TTC549 (cell line): ENCODE measurements around the gene PRSS21.

ENCODE experiments used
- FAIRE-seq: peaks from 2 replicates; lab custom pipeline; 2012; peaks lifted over from hg19 to GRCh38; lab: Jason Lieb, UNC

PRSS21 gene

GRCh38 chr16:2806286-2806685 is 10.8 kb upstream of the PRSS21 start:
- no peak for FAIRE-seq

- FAIRE-seq = no peak
Measured at GRCh38 chr16:2808181-2808580, 8.9 kb upstream of the PRSS21 start.

GRCh38 chr16:2809149-2809760 is 7.8 kb upstream of the PRSS21 start:
- FAIRE-seq = no peak

- no peak for FAIRE-seq
Measured at GRCh38 chr16:2810651-2811050, 6.4 kb upstream of the PRSS21 start.

GRCh38 chr16:2811703-2812471 is 5.2 kb upstream of the PRSS21 start:
- FAIRE-seq = no peak

- no peak for FAIRE-seq
Measured at GRCh38 chr16:2813771-2814221, 3.2 kb upstream of the PRSS21 start.

GRCh38 chr16:2814551-2815298 is 2.3 kb upstream of the PRSS21 start:
- no peak for FAIRE-seq

GRCh38 chr16:2815299-2815771 is 1.7 kb upstream of the PRSS21 start:
- no peak for FAIRE-seq

GRCh38 chr16:2817340-2818271 is 569 bp downstream of the PRSS21 start:
- no peak for FAIRE-seq

GRCh38 chr16:2818272-2818876 is 1.3 kb downstream of the PRSS21 start:
- no peak for FAIRE-seq

GRCh38 chr16:2819179-2819938 is 2.3 kb downstream of the PRSS21 start:
- no peak for FAIRE-seq

- no peak for FAIRE-seq
Measured at GRCh38 chr16:2819939-2820835, 3.1 kb downstream of the PRSS21 start.

- FAIRE-seq = no peak
Measured at GRCh38 chr16:2820836-2821486, 3.9 kb downstream of the PRSS21 start.

- FAIRE-seq = no peak
Measured at GRCh38 chr16:2821487-2822157, 4.6 kb downstream of the PRSS21 start.

- FAIRE-seq = no peak
Measured at GRCh38 chr16:2822158-2822495, 5.1 kb downstream of the PRSS21 start.

GRCh38 chr16:2822496-2822895 is 5.5 kb downstream of the PRSS21 start:
- FAIRE-seq = no peak

GRCh38 chr16:2824626-2825025 is 7.6 kb downstream of the PRSS21 start:
- FAIRE-seq = no peak

GRCh38 chr16:2825049-2825742 is 8.2 kb downstream of the PRSS21 start:
- no peak for FAIRE-seq
